WERI-Rb-1 (cell line): ENCODE measurements around the gene FCHSD1.

Experiments used
- DNase-seq: peaks from one replicate; pipeline ENCODE4 v3.0.0-alpha.2; 2020
- H3K27ac ChIP-seq: fragments of 250-450 bp; sonication (Bioruptor Pico); 2 replicates; pipeline ENCODE4 v1.5.1; 2020; ENCODE audit warnings: mild to moderate bottlenecking, moderate library complexity
- H3K27me3 ChIP-seq: fragments of 250-450 bp; sonication (Bioruptor Pico); 2 replicates; pipeline ENCODE4 v1.5.1; 2021; ENCODE audit warnings: mild to moderate bottlenecking, low read depth, moderate library complexity; ENCODE audit not compliant: insufficient read depth, severe bottlenecking
- H3K36me3 ChIP-seq: fragments of 250-450 bp; sonication (Bioruptor Pico); 2 replicates; pipeline ENCODE4 v1.5.1; 2020; ENCODE audit warnings: mild to moderate bottlenecking, moderate library complexity
- H3K4me3 ChIP-seq: 2 replicates; pipeline ENCODE4 v1.5.1; 2011; ENCODE audit warnings: low read depth, mild to moderate bottlenecking, control low read depth, low read length
- H3K9me3 ChIP-seq: fragments of 250-450 bp; sonication (Bioruptor Pico); 2 replicates; pipeline ENCODE4 v1.5.1; 2021; ENCODE audit warnings: mild to moderate bottlenecking, moderate library complexity; ENCODE audit not compliant: severe bottlenecking
- CTCF ChIP-seq: IDR thresholded peaks from 2 replicates; pipeline ENCODE4 v1.5.1; 2011; ENCODE audit warnings: low read depth, mild to moderate bottlenecking, control low read depth, inconsistent platforms, low read length

The FCHSD1 gene

GRCh38 chr5:141602606-141603005 lies 48.6 kb downstream of the FCHSD1 start:
- no peaks in the 10 kb centered on the region for H3K27me3 ChIP-seq
- no peak overlapping the region for H3K27ac ChIP-seq
- no peaks in the 10 kb centered on the region for H3K9me3 ChIP-seq
- no peak for TF ChIP-seq CTCF
- no peaks in the 10 kb centered on the region for H3K36me3 ChIP-seq
- no peak overlapping the region for H3K4me3 ChIP-seq
- no peak for DNase-seq

GRCh38 chr5:141598391-141599345 lies 52.5 kb downstream of the FCHSD1 start:
- peaks cover 5% of the 10 kb centered on the region; the same call in 1 of the 2 replicates for H3K36me3 ChIP-seq
- H3K27ac ChIP-seq, result no peak overlapping the region

GRCh38 chr5:141597814-141598213 lies 53.4 kb downstream of the FCHSD1 start:
- H3K27ac ChIP-seq, result no peak overlapping the region
- H3K27me3 ChIP-seq, result no peaks in the 10 kb centered on the region
- H3K9me3 ChIP-seq, result peaks cover 2% of the 10 kb centered on the region
- no peak overlapping the region for H3K4me3 ChIP-seq
- H3K36me3 ChIP-seq, result peaks cover 10% of the 10 kb centered on the region
- TF ChIP-seq CTCF, result no peak
- peak; percentile 33 for DNase-seq

More at GRCh38 chr5:141598391-141599345, 52.5 kb downstream of the FCHSD1 start:
- Histone ChIP-seq H3K4me3 (no peak overlapping the region), H3K27me3 (no peaks in the 10 kb centered on the region), H3K9me3 (peaks cover 2% of the 10 kb centered on the region)
- no peak for DNase-seq
- TF ChIP-seq CTCF, result no peak

- Histone ChIP-seq H3K36me3 (peaks cover 10% of the 10 kb centered on the region), H3K27me3 (no peaks in the 10 kb centered on the region), H3K27ac (no peak overlapping the region), H3K9me3 (peaks cover 2% of the 10 kb centered on the region), H3K4me3 (no peak overlapping the region)
- no peak for DNase-seq
- no peak for TF ChIP-seq CTCF
Observed at GRCh38 chr5:141597394-141597793, 53.8 kb downstream of the FCHSD1 start.

GRCh38 chr5:141596867-141597266 lies 54.4 kb downstream of the FCHSD1 start:
- peaks cover 10% of the 10 kb centered on the region for H3K36me3 ChIP-seq
- peak overlapping the region; percentile 14; the same call in 1 of the 2 replicates for H3K27ac ChIP-seq
- no peaks in the 10 kb centered on the region for H3K27me3 ChIP-seq
- TF ChIP-seq CTCF, result no peak
- H3K9me3 ChIP-seq, result peaks cover 2% of the 10 kb centered on the region
- DNase-seq, result no peak
- no peak overlapping the region for H3K4me3 ChIP-seq
